H1 (cell line): Measurements from ENCODE around the gene STAT5A. TPM values are rescaled to one million over a fixed set of nuclear protein-coding genes. Genes with fewer than 3 reads are reported as not detected.
"Not testable (repeated sequence)": the region's sequence is repeated elsewhere in the genome, so short reads cannot be mapped to it uniquely, and the experiment has no call there.

Source experiments
- CTCF ChIA-PET: fragments of 300-600 bp; sonication (Branson Sonifier 250); formaldehyde crosslinking; loops from one replicate; lab custom pipeline; 2021; ENCODE audit not compliant: partially characterized antibody; lab: Charles Lee
- POLR2A ChIA-PET: fragments of 300-600 bp; sonication (Branson Sonifier 250); formaldehyde crosslinking; loops from one replicate; lab custom pipeline; 2021; ENCODE audit warnings: inconsistent platforms; ENCODE audit not compliant: partially characterized antibody; lab: Charles Lee
- DNase-seq, 2 experiments: peaks; one replicate each; pipeline versions ENCODE4 v3.0.0 to v3.0.0-alpha.2; 2010 to 2022; ENCODE audit warnings: low spot score in 2 of 2, low read depth in 1 of 2, mixed read lengths in 1 of 2
- FAIRE-seq: peaks from 2 replicates; lab custom pipeline; 2011; peaks lifted over from hg19 to GRCh38; lab: Jason Lieb, UNC
- H2AFZ ChIP-seq: 2 replicates; pipeline ENCODE4 v1.8.1; 2012; ENCODE audit warnings: low read length, inconsistent platforms
- H2AK5ac ChIP-seq: 2 replicates; pipeline ENCODE4 v1.6.1; 2013; ENCODE audit warnings: low read depth, low read length
- H2BK120ac ChIP-seq: replicated peaks from 2 replicates; pipeline ENCODE3; 2013; ENCODE audit warnings: low read depth, low read length, inconsistent platforms
- H2BK12ac ChIP-seq: 2 replicates; pipeline ENCODE4 v1.6.1; 2013; ENCODE audit warnings: low read depth, low read length
- H2BK15ac ChIP-seq: 2 replicates; pipeline ENCODE4 v1.6.1; 2013; ENCODE audit warnings: low read length
- H2BK20ac ChIP-seq: 2 replicates; pipeline ENCODE4 v1.6.1; 2013; ENCODE audit warnings: low read length
- H2BK5ac ChIP-seq: 2 replicates; pipeline ENCODE4 v1.6.1; 2013; ENCODE audit warnings: low read depth, low read length
- H3K14ac ChIP-seq: 2 replicates; pipeline ENCODE4 v1.6.1; 2013; ENCODE audit warnings: inconsistent platforms; ENCODE audit not compliant: insufficient read length
- H3K18ac ChIP-seq: 2 replicates; pipeline ENCODE4 v1.6.1; 2013; ENCODE audit warnings: low read length; ENCODE audit errors: extremely low read depth
- H3K23ac ChIP-seq: 2 replicates; pipeline ENCODE4 v1.6.1; 2013; ENCODE audit warnings: inconsistent platforms; ENCODE audit not compliant: insufficient read length
- H3K23me2 ChIP-seq: 2 replicates; pipeline ENCODE4 v1.6.1; 2013; ENCODE audit warnings: low read depth, low read length
- H3K27ac ChIP-seq: 2 replicates; pipeline ENCODE4 v1.6.1; 2011; ENCODE audit warnings: low read depth, low read length, inconsistent platforms
- H3K27me3 ChIP-seq, 4 experiments: replicated peaks in 1 of 4; 1 replicate in 1 of 4; 2 replicates in 3 of 4; pipeline versions ENCODE4 v1.6.1 to v1.8.1; 2011 to 2013; ENCODE audit warnings: low read length in 3 of 4, mild to moderate bottlenecking in 3 of 4, inconsistent platforms in 2 of 4, mixed read lengths in 2 of 4, moderate library complexity in 1 of 4; ENCODE audit not compliant: control insufficient read depth in 3 of 4, insufficient read depth in 3 of 4; ENCODE audit errors: extremely low read depth in 1 of 4
- H3K36me3 ChIP-seq, 4 experiments: 2 replicates each; pipeline versions ENCODE4 v1.6.1 to v1.8.1; 2011 to 2013; ENCODE audit warnings: mild to moderate bottlenecking in 4 of 4, low read length in 3 of 4, moderate library complexity in 2 of 4, control low read depth in 1 of 4, inconsistent platforms in 1 of 4; ENCODE audit not compliant: insufficient read depth in 4 of 4, control insufficient read depth in 2 of 4
- H3K4ac ChIP-seq: replicated peaks from 2 replicates; pipeline ENCODE3; 2013; ENCODE audit warnings: low read length, low read depth, mixed read lengths, inconsistent platforms; ENCODE audit not compliant: insufficient read length
- H3K4me1 ChIP-seq, 4 experiments: replicated peaks in 1 of 4; 1 replicate in 1 of 4; 2 replicates in 3 of 4; pipeline versions ENCODE4 v1.6.1 to v1.8.1; 2011 to 2013; ENCODE audit warnings: low read length in 3 of 4, inconsistent platforms in 2 of 4, mixed read lengths in 1 of 4; ENCODE audit not compliant: insufficient read depth in 4 of 4, control insufficient read depth in 3 of 4
- H3K4me2 ChIP-seq, 2 experiments: 2 replicates each; pipeline versions ENCODE4 v1.6.1 to v1.8.1; 2011 to 2013; ENCODE audit warnings: low read depth in 2 of 2, low read length in 2 of 2, control low read depth in 1 of 2, inconsistent platforms in 1 of 2, mild to moderate bottlenecking in 1 of 2; ENCODE audit not compliant: insufficient read depth in 1 of 2
- H3K4me3 ChIP-seq, 4 experiments: fragments of 200-600, 300-600 bp in 1 of 4; sonication (generic), shearing (Covaris generic), sonication (Bioruptor Twin) in 1 of 4; 2 replicates each; pipeline versions ENCODE4 v1.5.1 to v1.8.1; 2011 to 2016; ENCODE audit warnings: low read length in 4 of 4, low read depth in 3 of 4, control low read depth in 2 of 4, inconsistent platforms in 2 of 4, mild to moderate bottlenecking in 2 of 4, mixed read lengths in 1 of 4, moderate library complexity in 1 of 4; ENCODE audit not compliant: insufficient read depth in 2 of 4; ENCODE audit errors: extremely low read depth in 1 of 4
- H3K56ac ChIP-seq: replicated peaks from 2 replicates; pipeline ENCODE3; 2013; ENCODE audit warnings: low read depth, mild to moderate bottlenecking, mixed read lengths, low read length, inconsistent platforms; ENCODE audit not compliant: insufficient read length
- H3K79me1 ChIP-seq: 2 replicates; pipeline ENCODE4 v1.6.1; 2013; ENCODE audit warnings: low read depth, low read length, control low read depth
- H3K79me2 ChIP-seq, 2 experiments: 2 replicates each; pipeline versions ENCODE4 v1.6.1 to v1.8.1; 2012 to 2013; ENCODE audit warnings: low read length in 2 of 2, mild to moderate bottlenecking in 2 of 2, inconsistent platforms in 1 of 2; ENCODE audit not compliant: insufficient read depth in 2 of 2, control insufficient read depth in 1 of 2
- H3K9ac ChIP-seq, 4 experiments: replicated peaks in 1 of 4; 1 replicate in 1 of 4; 2 replicates in 3 of 4; pipeline versions ENCODE4 v1.6.1 to v1.8.1; 2011 to 2013; ENCODE audit warnings: low read depth in 3 of 4, low read length in 3 of 4, control low read depth in 2 of 4, mild to moderate bottlenecking in 2 of 4, moderate library complexity in 2 of 4, inconsistent platforms in 1 of 4; ENCODE audit errors: extremely low read depth in 1 of 4
- H3K9me3 ChIP-seq, 2 experiments: 2 replicates each; pipeline versions ENCODE4 v1.6.1 to v1.8.1; 2012 to 2013; ENCODE audit warnings: mild to moderate bottlenecking in 2 of 2, moderate library complexity in 2 of 2, control low read depth in 1 of 2, inconsistent platforms in 1 of 2, low read depth in 1 of 2, low read length in 1 of 2, mixed read lengths in 1 of 2; ENCODE audit not compliant: insufficient read depth in 2 of 2
- H4K20me1 ChIP-seq, 2 experiments: replicated peaks in 1 of 2; 2 replicates each; pipeline versions ENCODE3 to v1.8.1; 2011 to 2013; ENCODE audit warnings: inconsistent platforms in 2 of 2, low read length in 2 of 2, mild to moderate bottlenecking in 1 of 2; ENCODE audit not compliant: insufficient read depth in 2 of 2, control insufficient read depth in 1 of 2
- H4K5ac ChIP-seq: 2 replicates; pipeline ENCODE4 v1.6.1; 2013; ENCODE audit warnings: low read length, low read depth, mixed read lengths, inconsistent platforms; ENCODE audit not compliant: insufficient read length
- H4K8ac ChIP-seq: 2 replicates; pipeline ENCODE4 v1.8.0; 2013; ENCODE audit warnings: mild to moderate bottlenecking, moderate library complexity, low read length, inconsistent platforms; ENCODE audit not compliant: insufficient read depth; ENCODE audit errors: extremely low read depth
- H4K91ac ChIP-seq: replicated peaks from 2 replicates; pipeline ENCODE3; 2013; ENCODE audit warnings: low read length, mixed read lengths, inconsistent platforms; ENCODE audit not compliant: insufficient read length
- WGBS, 2 experiments: shearing (Covaris generic) in 1 of 2; methylation state at CpG; one replicate each; pipeline versions ENCODE4 v1.1.6 to v1.1.7; 2013 to 2015; ENCODE audit warnings: low lambda C conversion rate in 2 of 2, mixed read lengths in 2 of 2, inconsistent platforms in 1 of 2, low coverage in 1 of 2, missing lambda C conversion rate in 1 of 2; ENCODE audit not compliant: insufficient replicate concordance in 2 of 2, insufficient coverage in 1 of 2, insufficient read length in 1 of 2; ENCODE audit errors: extremely low coverage in 1 of 2, missing lambda C conversion rate in 1 of 2; 5-methylcytosine and 5-hydroxymethylcytosine counted together
- polyA plus RNA-seq, 7 experiments: library from polyadenylated mRNA; depleted of rRNA in 3 of 7; stranded (reverse) in 5 of 7; unstranded in 2 of 7; fragments of >200 nt in 5 of 7; fragments of 200-250 nt in 2 of 7; gene quantifications; 1 replicate in 5 of 7; 2 replicates in 1 of 7; 4 replicates in 1 of 7; pipeline versions ENCODE4 v1.2.1 to v1.2.3, GENCODE V29; 2011 to 2013; ENCODE audit warnings: missing spikeins in 2 of 7, mixed read lengths in 2 of 7
- total RNA-seq: library from RNA; stranded (reverse); fragmentation: NEBNext Ultra II Directional; extraction: Animal tissue kit (Norgen Biotek cat#: 25700); gene quantifications from 2 replicates; pipeline ENCODE4 v1.2.1, GENCODE V29; 2021

STAT5A gene
- total and polyA plus RNA-seq, 2 of the 8 experiments (the other 6 are each of a cell fraction or from before 2014, with no cell fraction given): 4.2 to 5.4 TPM

DNA sequence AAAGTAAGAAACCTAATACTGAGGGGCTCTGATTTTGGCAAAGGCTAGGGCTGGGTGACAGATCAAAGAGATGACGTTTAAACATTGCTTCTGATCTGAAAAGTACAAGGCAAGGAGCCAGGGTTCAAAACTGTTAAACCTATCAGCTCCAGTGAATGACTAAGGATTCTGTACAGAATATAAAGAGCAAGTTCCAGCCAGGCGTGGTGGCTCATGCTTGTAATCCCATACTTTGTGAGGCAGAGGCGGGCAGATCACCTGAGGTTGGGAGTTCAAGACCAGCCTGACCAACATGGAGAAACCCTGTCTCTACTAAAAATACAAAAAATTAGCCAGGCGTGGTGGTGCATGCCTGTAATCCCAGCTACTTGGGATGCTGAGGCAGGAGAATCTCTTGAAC, 47.4 kb upstream of the STAT5A start:
- H2AK5ac ChIP-seq, FAIRE-seq, H4K8ac ChIP-seq, H3K9me3 ChIP-seq, H3K14ac ChIP-seq, H3K18ac ChIP-seq, H3K23ac ChIP-seq, H4K20me1 ChIP-seq, H3K36me3 ChIP-seq, H3K9ac ChIP-seq, H2BK15ac ChIP-seq, POLR2A ChIA-PET, H3K4me1 ChIP-seq, H2BK20ac ChIP-seq, H2AFZ ChIP-seq, H3K79me1 ChIP-seq, H3K23me2 ChIP-seq, H4K91ac ChIP-seq, H3K4ac ChIP-seq, H3K27me3 ChIP-seq, H2BK120ac ChIP-seq, H4K5ac ChIP-seq, DNase-seq, H3K4me2 ChIP-seq, H3K4me3 ChIP-seq, H3K56ac ChIP-seq, H3K27ac ChIP-seq, H2BK12ac ChIP-seq, H2BK5ac ChIP-seq: not testable (repeated sequence)
- peaks cover 0 to 25% of the 10 kb centered on the region in 2 experiments; a peak in 2 of 4 replicates for H3K79me2 ChIP-seq
- CTCF ChIA-PET: interaction anchor here (1.1 to 7.8 kb wide), 2 partner anchors 18 to 162 kb away, joined by 4 to 56 read pairs; no protein-coding TSS in a partner anchor
- 88% methylated on average over 4 of the region's 4 CpGs; no CpG with 5 or more reads in 1 of the 2 experiments for WGBS, 2 experiments
